Measurements from ENCODE around the gene TMEM120A. TPM values are rescaled to one million over a fixed set of nuclear protein-coding genes. Genes with fewer than 3 reads are reported as not detected.

The TMEM120A gene
- polyA plus RNA-seq, 12 donors = 30.6 to 103 (median 40.4) TPM; not detected in 1

GRCh38 chr7:76000566-76000965, 6.2 kb upstream of the TMEM120A start:
- no peak for DNase-seq

- DNase-seq = no peak
These were observed 3.6 kb upstream of the TMEM120A start for GRCh38 chr7:75998038-75998437.

GRCh38 chr7:75996476-75996875, 2.1 kb upstream of the TMEM120A start:
- DNase-seq = no peak

- no peak for DNase-seq
These were observed 1.6 kb upstream of the TMEM120A start for GRCh38 chr7:75995996-75996395.

GRCh38 chr7:75995052-75995471, 667 bp upstream of the TMEM120A start:
- DNase-seq = no peak

- DNase-seq = peak; percentile 46
These were observed 557 bp downstream of the TMEM120A start for GRCh38 chr7:75993689-75994387.

GRCh38 chr7:75992083-75992755, 2.2 kb downstream of the TMEM120A start:
- DNase-seq = no peak

GRCh38 chr7:75991531-75992082, 2.8 kb downstream of the TMEM120A start:
- DNase-seq = no peak

- no peak for DNase-seq
These were observed 4.7 kb downstream of the TMEM120A start for GRCh38 chr7:75989500-75990388.

GRCh38 chr7:75988568-75989499, 5.6 kb downstream of the TMEM120A start:
- no peak for DNase-seq

GRCh38 chr7:75987805-75988567, 6.4 kb downstream of the TMEM120A start:
- no peak for DNase-seq

- DNase-seq = no peak
These were observed 7.2 kb downstream of the TMEM120A start for GRCh38 chr7:75987026-75987804.

GRCh38 chr7:75986147-75986781, 8.1 kb downstream of the TMEM120A start:
- DNase-seq = no peak

GRCh38 chr7:75985518-75986146, 8.8 kb downstream of the TMEM120A start:
- DNase-seq = no peak

- DNase-seq = no peak
These were observed 9.3 kb downstream of the TMEM120A start for GRCh38 chr7:75985009-75985517.

- no peak for DNase-seq
These were observed 10.0 kb downstream of the TMEM120A start for GRCh38 chr7:75984130-75985008.

All from muscle of arm (tissue), 12 donors.